ENCODE data around the gene SLC8A1.

GRCh38 chr2:40178171-40178778 lies 273.6 kb downstream of the SLC8A1 start:
- no peak for TF ChIP-seq CTCF (IDR thresholded peaks at IDR 0.05; ENCODE audit: insufficient read depth, low read length)
- no peak for TF ChIP-seq POLR2AphosphoS5 (IDR thresholded peaks at IDR 0.05; ENCODE audit: low read depth)
- no peak for TF ChIP-seq REST (IDR thresholded peaks at IDR 0.05; ENCODE audit: insufficient replicate concordance, low read depth)
- no peak for TF ChIP-seq GABPA (IDR thresholded peaks at IDR 0.05; ENCODE audit: low read depth)

Data from HL-60 (cell line).